Transverse colon (tissue), 4 donors: ENCODE measurements around the gene XPO6.

Experiments used
- CTCF ChIP-seq, 5 experiments: fragments of 200-600 bp in 3 of 5; fragments of 450-650 bp in 2 of 5; sonication (generic) in 3 of 5; IDR thresholded peaks; 1 replicate in 2 of 5; 2 replicates in 3 of 5; pipeline ENCODE4 v1.5.1; 2016 to 2017; ENCODE audit warnings: antibody characterized with exemption in 5 of 5, inconsistent platforms in 3 of 5, mild to moderate bottlenecking in 2 of 5, moderate library complexity in 1 of 5
- EP300 ChIP-seq: sonication (generic); formaldehyde crosslinking; IDR thresholded peaks from one replicate; pipeline ENCODE4 v1.6.1; 2017; ENCODE audit warnings: antibody characterized with exemption, low read depth
- POLR2AphosphoS5 ChIP-seq, 3 donors: sonication (generic); formaldehyde crosslinking; IDR thresholded peaks; one replicate each; pipeline ENCODE4 v1.6.1; 2016; ENCODE audit warnings: antibody characterized with exemption in 3 of 3

DNA sequence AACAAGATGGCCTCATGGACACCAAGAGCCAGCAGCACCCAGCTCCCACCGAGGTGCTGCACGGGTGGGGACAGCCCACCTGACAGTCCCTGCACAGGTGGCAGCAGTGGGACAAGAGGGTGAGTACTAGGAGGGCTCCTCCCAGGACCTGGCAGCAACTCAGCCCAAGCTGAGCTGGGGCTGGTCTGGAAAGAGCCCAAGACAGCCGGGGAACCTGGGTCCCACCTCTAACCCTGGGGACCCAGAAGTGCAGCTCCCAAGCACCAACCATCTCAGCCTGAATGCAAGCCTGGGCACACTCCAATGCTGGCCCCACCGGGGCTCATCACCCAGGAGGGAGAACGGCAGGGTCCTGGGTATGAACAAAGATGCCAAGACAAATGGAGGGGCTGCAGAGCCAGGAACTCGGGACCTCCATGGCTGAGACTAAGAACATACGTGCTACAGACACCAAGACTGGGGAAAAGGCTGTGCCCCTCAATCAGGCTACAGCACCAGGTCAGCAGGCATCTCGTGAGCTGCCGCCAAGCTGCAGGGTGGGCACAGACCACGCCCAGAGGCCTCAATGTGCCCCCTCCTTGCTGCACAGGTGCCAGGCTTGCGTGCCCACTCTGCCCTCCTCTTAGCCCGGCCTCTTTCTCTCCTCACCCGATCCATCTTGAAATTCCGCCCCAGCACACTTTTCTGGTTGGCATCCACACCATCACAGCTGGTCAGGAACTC, 110.8 kb downstream of the XPO6 start:
- TF ChIP-seq CTCF (IDR thresholded peaks at IDR 0.05) (no peak), EP300 (no peak), POLR2AphosphoS5 (IDR thresholded peaks at IDR 0.05) (no peak)
